Jurkat, Clone E6-1 (cell line): ENCODE data around the gene COL9A1.

Experiments
- DNase-seq: peaks from one replicate; pipeline ENCODE4 v3.0.0-alpha.2; 2011; ENCODE audit warnings: low read depth, low spot score
- H3K4me3 ChIP-seq: 2 replicates; pipeline ENCODE4 v1.5.1; 2011; ENCODE audit warnings: mild to moderate bottlenecking, low read length, control low read depth, moderate library complexity

The COL9A1 gene

DNA sequence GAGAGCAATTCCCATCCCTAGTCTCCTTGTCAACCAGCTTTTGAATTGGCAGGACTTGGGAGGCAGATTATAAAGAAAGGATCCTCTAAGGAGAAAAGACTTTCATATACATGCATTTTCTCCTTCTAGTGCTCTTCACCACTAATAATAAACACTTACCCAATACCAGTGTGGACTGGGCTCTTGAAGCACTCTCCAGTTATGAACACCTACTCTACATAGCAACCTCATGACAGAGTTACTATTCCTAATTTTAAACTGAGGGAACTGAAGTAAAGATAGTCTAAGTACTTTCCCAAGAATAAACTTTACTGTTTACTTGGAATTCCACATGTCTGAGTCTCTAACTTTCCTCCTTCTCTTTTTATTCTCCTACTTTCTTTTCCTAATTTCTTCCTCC is 4.8 kb downstream of the COL9A1 start:
- H3K4me3 ChIP-seq = no peak overlapping the region
- no peak for DNase-seq

DNA sequence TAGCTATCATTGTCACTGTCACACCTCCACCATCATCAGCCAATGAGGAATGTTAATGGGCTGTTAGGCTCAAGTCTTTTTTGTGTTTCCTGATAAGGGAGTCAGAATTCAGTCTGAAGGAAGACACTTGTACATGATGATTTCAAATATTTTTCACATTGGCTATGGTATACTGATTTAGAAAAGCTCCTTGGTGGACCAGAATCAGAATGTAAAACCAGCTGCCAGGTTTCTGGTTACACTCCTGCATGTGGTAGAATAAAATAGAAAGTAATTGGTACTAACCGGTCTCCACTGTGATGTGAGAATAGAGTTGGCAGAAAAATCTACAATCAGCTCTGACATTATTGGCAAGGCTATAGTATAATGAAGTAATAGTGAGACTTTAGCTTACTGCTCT is 10.7 kb downstream of the COL9A1 start:
- H3K4me3 ChIP-seq = no peak overlapping the region
- no peak for DNase-seq

DNA sequence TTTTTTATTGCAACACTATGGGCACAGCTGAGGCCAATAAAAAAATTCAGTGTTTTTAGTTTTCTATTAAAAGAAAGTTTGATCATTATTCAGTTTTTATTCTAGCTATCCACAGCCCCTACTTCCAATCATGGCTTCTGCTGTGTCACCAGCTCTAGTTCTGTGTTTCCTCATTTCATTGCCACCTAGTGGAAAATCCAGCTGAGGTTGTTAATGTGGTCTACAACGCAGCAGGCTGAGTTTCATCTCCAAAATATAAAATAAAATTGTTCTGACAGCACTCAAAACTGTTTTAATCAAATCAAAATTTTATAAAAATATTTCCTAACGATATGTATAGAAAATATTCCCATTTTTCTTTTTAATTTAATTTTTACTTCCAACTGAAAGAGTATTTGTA is 13.6 kb downstream of the COL9A1 start:
- DNase-seq = no peak
- no peak overlapping the region for H3K4me3 ChIP-seq

DNA sequence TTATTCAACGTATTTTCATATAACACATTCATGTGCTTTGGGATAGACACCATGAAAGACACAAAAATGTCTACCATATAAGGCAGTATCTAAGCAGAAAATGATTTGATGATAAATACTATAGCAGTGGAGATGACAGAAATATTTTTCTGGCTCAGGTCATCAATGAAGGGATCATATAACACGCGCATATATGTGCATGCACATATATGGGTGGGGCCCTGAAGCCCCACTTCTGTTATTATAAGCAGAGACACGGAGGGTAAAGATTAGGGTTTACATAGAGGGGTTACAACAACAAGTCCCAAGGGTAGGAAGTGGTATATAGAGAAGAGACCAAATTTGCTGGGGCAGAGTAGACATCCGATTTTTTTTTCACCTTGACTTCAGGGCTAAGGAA is 16.0 kb downstream of the COL9A1 start:
- DNase-seq = no peak
- no peak overlapping the region for H3K4me3 ChIP-seq

DNA sequence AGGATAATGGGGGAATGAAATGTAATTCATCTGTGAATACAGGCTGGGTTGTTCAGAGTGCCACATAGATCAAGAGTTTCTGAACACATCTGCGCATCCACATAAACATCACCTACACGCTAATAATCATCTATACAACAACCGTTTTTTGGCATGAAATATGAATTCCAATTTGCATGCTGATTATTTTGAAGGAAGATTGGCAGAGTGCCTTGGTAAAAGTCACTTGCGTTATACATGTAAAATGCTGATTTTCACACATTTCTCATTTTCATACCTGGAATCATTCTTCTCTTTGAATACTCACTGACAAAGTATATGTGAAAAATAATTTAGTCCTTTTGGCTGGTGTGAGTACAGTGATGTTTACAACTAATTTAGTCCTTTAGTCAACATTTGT is 17.7 kb downstream of the COL9A1 start:
- no peak for DNase-seq
- no peak overlapping the region for H3K4me3 ChIP-seq

DNA sequence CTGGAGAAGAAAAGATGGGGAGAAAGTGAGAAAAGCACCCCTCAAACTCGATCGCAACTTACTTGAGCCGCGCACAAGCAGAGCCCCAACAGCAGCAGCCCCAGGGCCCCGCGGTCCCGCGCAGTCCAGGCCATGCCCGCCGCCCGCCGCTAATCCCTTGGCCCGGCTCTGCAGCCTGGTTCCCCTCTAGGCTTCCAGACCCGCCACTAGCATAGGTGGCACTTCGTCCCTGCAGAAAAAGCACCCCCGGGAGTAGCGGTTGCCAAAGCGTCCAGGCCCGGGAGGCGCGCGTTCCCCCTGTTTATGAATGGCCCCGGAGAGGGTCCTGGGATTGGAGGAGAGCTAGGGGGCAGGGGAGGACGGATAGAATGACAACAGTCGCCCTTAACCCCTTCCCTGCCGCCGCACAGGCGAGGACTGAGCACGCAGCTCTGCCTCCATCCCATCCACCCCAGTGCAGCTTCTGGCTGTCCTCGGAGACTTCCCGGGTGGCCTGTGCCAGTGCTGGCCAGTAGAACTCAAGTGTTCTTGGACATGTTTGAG is 19.9 kb downstream of the COL9A1 start:
- DNase-seq = no peak
- no peak overlapping the region for H3K4me3 ChIP-seq

DNA sequence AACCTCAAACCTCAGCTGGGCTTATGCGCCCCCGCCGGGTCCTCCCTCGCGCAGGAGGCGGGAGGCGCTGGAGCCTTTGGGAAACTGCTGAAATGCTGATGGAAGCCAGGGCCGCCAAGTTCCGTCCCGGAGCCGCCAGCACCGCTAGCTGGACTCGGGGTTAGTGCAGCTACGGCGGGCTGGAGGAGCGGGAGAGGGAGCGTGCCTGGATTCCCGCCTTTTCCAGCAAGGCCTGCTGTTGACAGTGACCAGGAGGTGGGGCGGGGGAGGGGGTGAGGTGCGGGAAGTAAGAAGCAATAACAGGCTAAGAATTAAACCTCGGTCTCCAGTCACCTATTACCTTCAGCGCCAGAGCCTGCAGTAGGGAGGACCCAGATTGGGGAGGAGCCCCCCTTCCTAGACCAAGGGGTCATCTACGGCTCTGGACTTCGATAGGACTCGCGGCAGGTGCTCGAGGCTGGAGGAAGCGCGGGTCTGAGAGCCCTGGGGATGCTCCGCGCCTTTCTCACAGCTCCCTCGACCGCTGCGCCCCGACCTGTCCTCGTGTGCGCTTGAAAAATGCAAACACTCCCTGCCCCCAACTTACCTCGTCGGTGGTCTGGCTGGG is 20.5 kb downstream of the COL9A1 start:
- H3K4me3 ChIP-seq = no peak overlapping the region
- no peak for DNase-seq

DNA sequence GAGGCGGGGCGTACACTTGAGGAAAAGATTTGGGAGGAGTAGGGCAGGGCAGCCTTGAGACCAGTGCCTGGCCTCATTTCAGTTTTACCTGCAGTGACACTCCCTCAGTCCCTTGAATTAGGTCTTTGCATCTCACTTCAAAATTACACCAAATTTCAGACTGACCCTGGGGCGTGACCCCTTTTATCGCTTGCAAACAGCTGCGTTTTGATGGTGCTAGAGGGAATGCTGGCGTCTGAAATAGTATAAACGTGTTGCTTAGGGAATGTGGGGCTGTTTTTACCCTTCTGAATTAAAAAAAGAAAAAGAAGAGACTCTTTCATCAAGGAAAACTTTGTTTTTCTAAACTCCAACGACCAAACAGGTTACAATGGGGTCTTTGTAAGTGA is 21.0 kb downstream of the COL9A1 start:
- no peak for DNase-seq
- H3K4me3 ChIP-seq = no peak overlapping the region

DNA sequence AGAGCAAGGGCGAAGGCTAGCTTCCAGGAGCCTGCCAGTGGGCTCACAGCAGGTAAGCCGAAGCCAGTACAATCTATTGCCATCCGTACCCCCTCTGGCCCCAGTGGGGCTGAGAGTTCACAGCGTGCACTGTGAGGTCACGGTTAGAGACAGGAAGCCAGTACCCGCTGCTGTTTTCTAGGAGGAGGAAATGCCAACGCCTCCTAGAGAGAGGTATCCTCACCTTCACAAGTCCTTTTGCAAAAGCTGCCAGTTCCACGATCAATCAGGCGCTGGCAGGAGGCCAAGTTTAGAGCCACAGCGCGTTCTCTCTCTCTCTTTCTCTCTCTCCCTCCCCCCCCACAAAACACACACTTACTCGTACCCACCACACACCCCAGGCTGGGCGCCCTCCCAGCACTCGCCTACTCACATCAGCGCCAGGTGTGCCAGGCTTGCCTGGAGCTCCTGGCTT is 22.5 kb downstream of the COL9A1 start:
- peak; percentile 82 for DNase-seq

DNA sequence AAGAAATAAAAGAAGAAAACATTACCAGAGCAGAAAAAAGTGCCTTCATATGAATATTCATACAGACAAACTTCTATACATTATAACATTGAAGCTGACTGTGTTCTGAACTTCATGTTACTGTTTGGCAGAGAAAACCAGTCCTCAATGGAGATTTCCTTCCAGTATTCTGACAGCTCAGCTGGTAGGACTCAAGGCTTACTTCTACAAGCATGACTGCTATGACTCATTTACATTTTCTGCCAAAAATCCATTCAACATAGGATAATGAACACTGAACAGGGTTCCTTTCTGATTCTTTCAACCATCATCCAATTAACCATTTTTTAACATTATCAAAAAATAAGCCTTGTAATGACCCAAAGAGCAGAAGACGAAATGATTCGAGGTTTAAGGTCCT is 25.4 kb downstream of the COL9A1 start:
- DNase-seq = no peak

More for the DNA sequence above, 22.5 kb downstream of the COL9A1 start:
- H3K4me3 ChIP-seq = peak overlapping the region; percentile 26

DNA sequence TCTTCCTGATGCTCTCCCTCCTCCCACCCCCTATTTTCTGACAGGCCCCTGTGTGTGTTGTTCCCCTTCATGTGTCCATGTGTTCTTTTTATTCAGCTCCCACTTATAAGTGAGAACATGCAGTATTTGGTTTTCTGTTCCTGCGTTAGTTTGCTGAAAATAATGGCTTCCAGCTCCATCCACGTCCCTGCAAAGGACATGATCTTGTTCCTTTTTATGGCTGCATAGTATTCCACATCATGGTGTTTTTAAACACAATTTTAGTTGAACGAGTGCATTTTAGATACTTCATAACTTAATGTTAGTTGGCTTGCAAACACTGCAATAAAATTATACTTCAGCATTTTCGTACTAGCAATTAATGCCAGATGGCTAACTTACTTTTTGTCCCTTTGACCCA is 28.5 kb downstream of the COL9A1 start:
- no peak overlapping the region for H3K4me3 ChIP-seq
- no peak for DNase-seq

More for the DNA sequence above, 25.4 kb downstream of the COL9A1 start:
- H3K4me3 ChIP-seq = no peak overlapping the region

DNA sequence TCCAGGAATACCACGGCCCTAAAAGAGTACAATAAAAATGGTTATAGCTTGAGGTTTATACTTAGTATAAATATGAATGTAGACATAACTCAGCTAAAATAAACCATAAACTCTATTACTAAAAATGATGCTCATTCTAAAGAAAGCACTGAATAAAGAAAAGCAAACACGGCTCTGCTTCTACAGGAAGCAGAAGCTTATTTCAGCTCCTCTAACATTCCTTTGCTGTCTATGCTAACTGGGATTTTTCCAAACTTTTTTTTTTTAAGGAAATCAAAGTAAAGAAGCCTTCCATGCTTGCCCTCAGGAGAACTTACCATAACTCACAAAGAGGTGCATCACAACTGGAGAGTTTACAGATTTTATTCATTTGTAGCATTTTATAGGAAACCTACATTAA is 30.8 kb downstream of the COL9A1 start:
- no peak for DNase-seq

DNA sequence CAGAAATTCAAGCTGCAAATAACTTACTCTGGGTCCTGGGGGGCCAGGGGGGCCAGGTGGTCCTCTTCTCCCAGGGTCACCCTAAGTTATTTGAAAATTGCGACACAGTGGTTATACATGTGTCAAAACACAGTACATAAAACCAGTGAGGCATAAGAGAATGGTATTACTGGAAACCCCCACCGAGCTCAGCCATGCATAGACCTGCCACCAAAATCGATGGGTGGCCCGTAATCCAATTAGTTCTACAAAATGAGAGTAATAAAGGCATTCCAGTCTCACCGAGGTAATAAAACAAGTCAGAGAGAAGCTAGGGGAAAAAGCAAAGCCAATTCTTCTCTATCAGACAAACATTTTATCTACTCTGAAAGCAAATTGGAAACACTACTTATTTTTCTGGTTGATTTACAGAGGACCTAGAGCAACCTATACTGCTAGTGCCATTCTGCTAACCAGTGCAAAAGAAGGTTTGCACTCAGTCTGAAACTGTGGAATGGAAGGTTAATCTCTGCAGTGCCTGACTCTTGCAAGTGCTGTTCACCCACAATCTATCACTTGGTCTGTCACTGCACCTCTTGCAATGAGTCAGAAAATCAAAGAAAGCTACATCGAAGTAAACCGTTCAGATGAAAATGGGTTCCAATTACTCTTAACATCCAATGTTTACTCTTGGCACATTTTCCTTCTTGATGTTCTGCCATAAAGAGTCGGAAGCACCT is 32.4 kb downstream of the COL9A1 start:
- H3K4me3 ChIP-seq = no peak overlapping the region
- DNase-seq = no peak

More for the DNA sequence above, 30.8 kb downstream of the COL9A1 start:
- H3K4me3 ChIP-seq = no peak overlapping the region

DNA sequence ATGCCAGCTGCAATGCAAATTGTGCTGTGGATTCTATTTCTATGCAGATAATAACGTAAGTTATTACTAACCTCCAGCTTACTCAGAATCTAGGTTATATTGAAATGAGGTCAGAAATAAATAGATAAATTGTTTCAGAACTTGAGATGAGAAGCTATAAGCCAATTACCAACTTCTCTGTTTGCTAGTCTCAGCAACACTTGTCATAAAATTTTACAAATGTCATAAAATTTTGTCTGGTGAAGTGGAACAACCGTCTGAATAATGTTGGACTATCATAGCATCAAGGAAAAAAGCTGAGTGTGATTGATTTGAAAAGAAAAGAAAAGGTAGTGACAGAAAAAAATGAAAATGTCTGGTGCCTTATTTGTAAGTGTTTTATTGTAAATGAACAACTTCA is 36.7 kb downstream of the COL9A1 start:
- no peak for DNase-seq

DNA sequence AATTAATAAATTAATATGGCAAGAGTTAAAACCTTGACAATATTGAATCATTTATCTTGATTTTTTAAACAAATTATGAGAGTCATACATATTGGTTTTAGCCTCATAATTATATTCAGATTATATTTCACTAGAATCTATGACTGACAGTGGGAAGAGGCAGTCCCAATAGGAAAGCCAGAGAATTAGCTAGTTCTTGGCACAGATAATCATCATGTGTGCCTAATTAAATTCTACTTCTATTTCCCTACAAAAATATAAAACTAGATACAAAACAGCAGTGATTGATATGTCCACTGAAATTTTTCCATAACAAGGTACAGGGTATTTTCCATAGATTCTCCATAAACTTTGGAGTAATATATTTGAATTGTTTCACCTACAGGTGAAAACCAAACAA is 38.6 kb downstream of the COL9A1 start:
- no peak overlapping the region for H3K4me3 ChIP-seq
- no peak for DNase-seq

More for the DNA sequence above, 36.7 kb downstream of the COL9A1 start:
- H3K4me3 ChIP-seq = no peak overlapping the region

DNA sequence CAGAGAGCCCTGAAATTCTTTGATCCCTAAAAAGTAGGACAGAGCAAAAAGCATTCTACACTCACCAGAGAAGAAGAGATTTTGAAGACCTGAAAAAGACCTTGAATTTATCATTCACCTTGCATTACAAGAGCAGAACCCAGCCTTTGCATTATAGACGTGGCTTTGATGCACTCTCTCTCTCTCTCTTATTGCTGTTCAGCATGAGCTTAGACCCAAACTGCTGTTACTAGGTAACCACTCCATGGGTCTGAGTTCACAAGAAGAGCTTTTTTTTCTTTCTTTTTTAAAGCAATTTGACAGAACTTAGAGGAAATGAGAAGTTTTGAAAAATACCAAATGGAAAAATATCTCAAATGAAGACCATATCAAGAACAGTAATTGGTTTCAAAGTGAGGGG is 44.4 kb downstream of the COL9A1 start:
- no peak for DNase-seq
- H3K4me3 ChIP-seq = no peak overlapping the region

DNA sequence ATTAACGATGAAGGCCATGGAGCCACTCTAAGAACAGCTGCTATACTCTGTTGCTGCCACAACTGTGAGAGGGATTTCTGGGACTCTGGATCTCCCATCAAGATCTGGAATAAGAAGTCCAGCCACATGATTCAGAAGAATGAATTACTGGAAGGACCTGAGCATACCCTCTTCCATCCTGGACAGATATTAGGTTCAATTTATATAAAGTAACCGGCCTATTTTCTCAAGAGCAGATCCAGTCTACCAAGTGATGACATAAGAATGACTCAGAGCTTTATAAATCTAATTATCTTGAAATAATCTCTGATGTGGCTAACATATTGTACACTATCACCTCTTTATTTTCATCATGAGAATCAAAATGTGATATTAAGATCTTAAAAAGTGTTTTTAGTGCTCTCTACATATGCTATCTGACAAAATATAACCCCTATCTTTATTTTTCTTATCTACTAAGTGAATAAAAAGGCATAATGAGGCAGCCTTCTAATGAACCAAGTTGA is 45.1 kb downstream of the COL9A1 start:
- no peak overlapping the region for H3K4me3 ChIP-seq
- no peak for DNase-seq

DNA sequence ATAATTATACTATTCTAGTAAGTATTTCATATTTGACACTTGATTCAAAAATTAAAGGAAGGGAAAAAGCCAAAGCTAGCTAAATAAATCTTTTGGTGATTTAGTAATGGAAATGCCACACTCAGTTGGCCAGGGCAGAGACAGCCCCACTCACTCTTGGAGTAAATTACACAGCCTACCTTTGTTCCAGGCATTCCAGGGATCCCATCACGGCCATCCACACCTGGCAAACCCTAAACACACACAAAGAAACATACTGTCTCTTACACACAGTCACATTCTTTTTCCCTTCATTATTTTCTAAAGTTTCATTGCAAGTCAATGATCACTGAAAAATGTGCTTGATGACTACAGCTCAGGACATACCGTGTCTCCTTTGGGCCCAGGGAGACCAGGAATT is 48.1 kb downstream of the COL9A1 start:
- no peak for DNase-seq
- H3K4me3 ChIP-seq = no peak overlapping the region

DNA sequence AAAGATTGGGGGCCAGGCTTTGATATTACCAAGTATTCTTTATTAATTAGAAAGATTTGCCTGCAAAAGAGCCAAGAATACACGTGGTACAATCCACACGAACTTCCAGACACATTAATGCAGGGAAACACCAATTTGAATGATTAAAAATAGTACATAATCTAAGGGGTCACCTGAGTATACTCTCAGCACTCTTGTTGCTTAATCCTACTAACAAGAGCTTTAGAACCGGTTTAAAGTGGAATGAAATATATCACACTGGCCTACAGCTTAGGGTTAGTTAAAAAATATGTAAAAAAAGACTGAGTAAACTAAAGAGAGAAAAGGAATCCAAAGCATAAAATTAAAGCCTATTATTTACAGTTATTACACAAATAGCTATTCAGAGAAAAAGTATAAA is 49.0 kb downstream of the COL9A1 start:
- DNase-seq = no peak
- no peak overlapping the region for H3K4me3 ChIP-seq

DNA sequence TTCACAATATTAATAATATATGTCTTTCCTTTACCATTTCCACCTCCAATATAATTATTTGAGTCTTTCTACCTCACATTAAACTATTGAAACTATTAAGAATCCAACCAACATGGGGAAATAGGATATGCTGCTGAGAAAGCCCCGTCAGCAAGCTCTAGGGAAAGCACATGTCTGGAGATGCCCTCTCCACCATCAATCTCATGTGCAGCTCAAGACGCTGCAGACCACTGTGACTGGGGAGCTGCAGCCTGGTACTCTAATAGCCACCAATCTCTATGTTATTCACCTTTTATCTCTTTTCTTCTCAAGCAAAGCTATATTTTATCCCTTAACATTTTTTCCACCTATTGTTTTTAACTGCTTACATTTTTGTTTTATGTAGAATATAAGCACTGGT is 50.3 kb downstream of the COL9A1 start:
- no peak overlapping the region for H3K4me3 ChIP-seq
- no peak for DNase-seq

DNA sequence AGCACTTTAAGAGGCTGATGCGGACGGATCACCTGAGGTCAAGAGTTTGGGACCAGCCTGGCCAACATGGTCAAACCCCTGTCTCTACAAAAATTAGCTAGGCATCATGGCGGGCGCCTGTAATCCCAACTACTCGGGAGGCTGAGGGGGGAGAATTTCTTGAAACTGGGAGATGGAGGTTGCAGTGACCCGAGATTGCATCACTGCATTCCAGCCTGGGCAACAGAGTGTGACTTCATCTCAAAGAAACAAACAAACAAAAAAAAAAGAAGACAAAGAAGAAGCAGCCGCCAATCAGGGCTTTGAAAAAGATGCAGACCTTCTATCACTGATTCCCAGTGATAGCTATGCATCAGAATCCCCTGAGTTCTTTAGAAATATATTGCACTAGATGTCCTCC is 56.8 kb downstream of the COL9A1 start:
- DNase-seq = no peak
- H3K4me3 ChIP-seq = no peak overlapping the region
